Heart left ventricle (tissue), 16 donors: Measurements from ENCODE around the gene HDLBP. TPM values are rescaled to one million over a fixed set of nuclear protein-coding genes. Genes with fewer than 3 reads are reported as not detected.

Source experiments
- ATAC-seq, 4 donors: fragments of 200-7000 bp; cut with Tn5 transposase; one replicate each; pipeline ENCODE4 v1.9.1; 2020 to 2022; ENCODE audit warnings: moderate library complexity in 4 of 4, mild to moderate bottlenecking in 3 of 4, moderate number of reproducible peaks in 1 of 4
- DNase-seq, 5 donors: peaks; one replicate each; pipeline ENCODE4 v3.0.0-alpha.2; 2020
- H3K27ac ChIP-seq, 12 donors: fragments of 200-600 bp; sonication (generic) in 4 of 12; one replicate each; pipeline versions ENCODE4 v1.5.0 to v1.8.0; 2016 to 2022; ENCODE audit warnings: mild to moderate bottlenecking in 2 of 12
- H3K27me3 ChIP-seq, 9 donors: fragments of 200-600 bp; sonication (generic) in 2 of 9; one replicate each; pipeline versions ENCODE4 v1.5.1 to v1.8.0; 2016 to 2022; ENCODE audit warnings: mild to moderate bottlenecking in 3 of 9
- H3K36me3 ChIP-seq, 9 donors: fragments of 200-600 bp; sonication (generic) in 2 of 9; one replicate each; pipeline versions ENCODE4 v1.5.0 to v1.8.0; 2018 to 2022; ENCODE audit warnings: mild to moderate bottlenecking in 2 of 9
- H3K4me1 ChIP-seq, 12 donors: fragments of 200-600 bp; sonication (generic) in 4 of 12; one replicate each; pipeline versions ENCODE4 v1.5.0 to v1.8.0; 2016 to 2022; ENCODE audit warnings: mild to moderate bottlenecking in 3 of 12
- H3K4me3 ChIP-seq, 12 donors: fragments of 200-600 bp; sonication (generic) in 4 of 12; one replicate each; pipeline versions ENCODE4 v1.5.0 to v1.8.0; 2017 to 2022; ENCODE audit warnings: mild to moderate bottlenecking in 9 of 12, moderate library complexity in 4 of 12
- H3K9me3 ChIP-seq, 12 donors: fragments of 200-600 bp; sonication (generic) in 4 of 12; one replicate each; pipeline versions ENCODE4 v1.5.0 to v1.8.0; 2016 to 2022; ENCODE audit warnings: mild to moderate bottlenecking in 1 of 12
- CTCF ChIP-seq, 12 donors: fragments of 200-600 bp; sonication (generic) in 4 of 12; IDR thresholded peaks; one replicate each; pipeline versions ENCODE4 v1.5.0 to v1.8.0; 2018 to 2022; ENCODE audit warnings: antibody characterized with exemption in 12 of 12, mild to moderate bottlenecking in 5 of 12
- POLR2A ChIP-seq, 2 donors: fragments of 450-650 bp; IDR thresholded peaks; one replicate each; pipeline ENCODE4 v1.6.1; 2017; ENCODE audit warnings: antibody characterized with exemption in 2 of 2, mild to moderate bottlenecking in 2 of 2, moderate library complexity in 2 of 2
- WGBS, 4 donors: extraction: QIAGEN DNeasy Blood & Tissue Kit in 2 of 4; methylation state at CpG; one replicate each; pipeline versions ENCODE4 v1.1.5 to v1.1.7; 2013 to 2018; 5-methylcytosine and 5-hydroxymethylcytosine counted together
- intact Hi-C, 10 donors: fragments of 100-400 bp; cut with DNase I; formaldehyde crosslinking; loops; one replicate each; pipeline versions ENCODE4 v1.11.1 to v1.14.2; 2022
- polyA plus RNA-seq, 2 donors: library from polyadenylated mRNA; stranded (reverse); fragments of 200-250 nt; gene quantifications; one replicate each; pipeline ENCODE4 v1.2.3, GENCODE V29; 2013
- total RNA-seq, 9 donors: library from RNA; depleted of rRNA in 2 of 9; stranded (reverse); fragments of >200 nt in 2 of 9; fragmentation: NEBNext Ultra II Directional in 3 of 9; extraction: Animal tissue kit (Norgen Biotek cat#: 25700) in 3 of 9; gene quantifications; one replicate each; pipeline versions ENCODE4 v1.1.0 to v1.2.4, GENCODE V29; 2016 to 2023
- donor health status: ischemic (EF 13 %, LVEDD 7.1; RV severe dilation, severe dysfunction).
- donor health status: healthy with polysubstance abuse.
- donor health status: DM: no; HTN: yes; CAD: no.
- donor health status: DM: no; HTN: no; CAD: no.
- donor health status: ischemic (EF 25% LVEDD 6.9; RV normal size, moderate dysfunction).
- donor health status: ischemic (EF 25% LVEDD 5.7; RV mildly dilated, moderate dysfunction).
- donor health status: healthy.
- donor health status: DM: yes; HTN: yes; CAD: no.
- donor health status: ischemic (EF 35%, LVEDD 5.7; RV mildly dilated, moderate dysfunction).
- donor health status: nonischemic (EF 11% LVEDD 7.7; RV severe dilation, severe dysfunction).
- donor health status: DM: yes; HTN: yes; CAD: no.
- donor health status: PGD.
- donor health status: ischemic (EF 29% LVEDD 5.4; RV normal size, mild dysfunction).
- donor health status: nonischemic (EF 23%, LVEDD 6.1; RV moderate dilation, normal function).

The HDLBP gene
- total and polyA plus RNA-seq, 11 donors = 220 to 407 (median 343) TPM

GRCh38 chr2:241260911-241261310 lies 54.6 kb downstream of the HDLBP start:
- Histone ChIP-seq H3K4me1 (no peaks in the 10 kb centered on the region), H3K27ac (no peak overlapping the region), H3K9me3 (no peaks in the 10 kb centered on the region), H3K4me3 (no peak overlapping the region), H3K36me3 (peaks cover 3 to 100% (median 99%) of the 10 kb centered on the region in 9 donors), H3K27me3 (no peaks in the 10 kb centered on the region)
- 94 to 99% (median 96%) methylated on average over 3 of the region's 3 CpGs for WGBS, 4 donors
- DNase-seq (no peak), ATAC-seq (no peak)
- TF ChIP-seq CTCF (IDR thresholded peaks at IDR 0.05) (no peak), POLR2A (IDR thresholded peaks at IDR 0.05) (no peak)
- intact Hi-C loops = no loop called here

- Histone ChIP-seq H3K9me3 (no peaks in the 10 kb centered on the region), H3K27ac (no peak overlapping the region), H3K27me3 (no peaks in the 10 kb centered on the region), H3K4me3 (no peak overlapping the region), H3K4me1 (no peaks in the 10 kb centered on the region), H3K36me3 (peaks cover 4 to 100% (median 100%) of the 10 kb centered on the region in 9 donors)
- intact Hi-C loops = no loop called here
- DNase-seq (no peak), ATAC-seq (no peak)
- WGBS, 4 donors = 66 to 71% (median 69%) methylated on average over 8 of the region's 8 CpGs
- TF ChIP-seq POLR2A (IDR thresholded peaks at IDR 0.05) (no peak), CTCF (IDR thresholded peaks at IDR 0.05) (no peak)
Observed at GRCh38 chr2:241258505-241259280, 56.8 kb downstream of the HDLBP start.

GRCh38 chr2:241257419-241258032 lies 57.9 kb downstream of the HDLBP start:
- no peak for TF ChIP-seq POLR2A (IDR thresholded peaks at IDR 0.05)
- peak in 4 of 12 donors; percentile 8 to 21 (median 14) for TF ChIP-seq CTCF (IDR thresholded peaks at IDR 0.05)
- no peak overlapping the region for H3K27ac ChIP-seq
- intact Hi-C loops = no loop called here
- no peak overlapping the region for H3K4me3 ChIP-seq
- no peaks in the 10 kb centered on the region for H3K27me3 ChIP-seq
- no peak for ATAC-seq
- DNase-seq = no peak
- H3K4me1 ChIP-seq = no peaks in the 10 kb centered on the region
- WGBS, 4 donors = 86 to 89% (median 88%) methylated on average over 11 of the region's 11 CpGs
- peaks cover 8 to 100% (median 100%) of the 10 kb centered on the region in 9 donors for H3K36me3 ChIP-seq
- H3K9me3 ChIP-seq = no peaks in the 10 kb centered on the region

- Histone ChIP-seq H3K4me1 (no peaks in the 10 kb centered on the region), H3K36me3 (peaks cover 10 to 100% (median 100%) of the 10 kb centered on the region in 9 donors), H3K27ac (no peak overlapping the region), H3K27me3 (no peaks in the 10 kb centered on the region), H3K4me3 (no peak overlapping the region), H3K9me3 (no peaks in the 10 kb centered on the region)
- peak in 1 of 5 donors; percentile 5 for DNase-seq
- no peak for TF ChIP-seq CTCF (IDR thresholded peaks at IDR 0.05)
- no peak for TF ChIP-seq POLR2A (IDR thresholded peaks at IDR 0.05)
- WGBS, 4 donors = 86 to 89% (median 88%) methylated on average over 11 of the region's 11 CpGs
- ATAC-seq = no peak
- intact Hi-C loops = no loop called here
Observed at GRCh38 chr2:241256168-241256545, 59.3 kb downstream of the HDLBP start.
